Nephron progenitor cell (in vitro differentiated cells): Measurements from ENCODE around the gene SKA3.

Source experiments
- DNase-seq: peaks from one replicate; pipeline ENCODE4 v3.0.0; 2021
- H3K27ac Mint-ChIP-seq: 2 replicates; pipeline ENCODE4 v1.8.0; 2021; ENCODE audit warnings: mild to moderate bottlenecking, moderate library complexity, mixed read lengths
- H3K27me3 Mint-ChIP-seq: 2 replicates; pipeline ENCODE4 v1.8.0; 2021; ENCODE audit warnings: mild to moderate bottlenecking, low read depth, mixed read lengths; ENCODE audit not compliant: poor library complexity
- H3K36me3 Mint-ChIP-seq: 2 replicates; pipeline ENCODE4 v1.8.0; 2021; ENCODE audit warnings: low read depth, mixed read lengths
- H3K4me1 Mint-ChIP-seq: 2 replicates; pipeline ENCODE4 v1.8.0; 2021; ENCODE audit warnings: mixed read lengths
- H3K4me3 Mint-ChIP-seq: 2 replicates; pipeline ENCODE4 v1.8.0; 2021; ENCODE audit warnings: mild to moderate bottlenecking, moderate library complexity, mixed read lengths
- H3K9me3 Mint-ChIP-seq: 2 replicates; pipeline ENCODE4 v1.8.0; 2021; ENCODE audit warnings: mild to moderate bottlenecking, moderate library complexity, mixed read lengths
- TF ChIP-seq, protein P1 (sequence below): fragments of 200-600 bp; sonication (generic); IDR thresholded peaks from 2 replicates; pipeline ENCODE4 v1.5.0; 2021; ENCODE audit warnings: antibody characterized with exemption

Gene SKA3

DNA sequence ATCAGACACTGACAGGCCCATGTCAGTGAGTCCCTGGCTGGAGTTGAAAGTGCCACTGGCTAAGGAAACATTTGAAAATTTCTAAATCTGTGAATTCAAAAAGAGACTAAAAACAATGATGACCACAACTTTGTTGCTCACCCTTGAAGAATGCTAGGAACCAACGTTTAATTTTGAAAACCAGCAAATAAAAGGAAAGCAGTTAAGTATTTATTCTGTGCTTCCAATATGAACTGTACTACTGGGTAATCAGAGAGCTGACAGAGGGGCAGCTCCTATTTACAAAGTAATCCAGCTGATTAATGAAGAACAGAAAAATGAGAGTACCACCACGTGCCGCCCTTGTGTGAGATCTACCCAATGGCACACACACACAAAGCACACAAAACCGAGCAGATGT is 70.3 kb downstream of the SKA3 start:
- peak overlapping the region; percentile 59 for H3K27ac Mint-ChIP-seq
- H3K9me3 Mint-ChIP-seq = peaks cover 9% of the 10 kb centered on the region
- no peak for DNase-seq
- no peaks in the 10 kb centered on the region for H3K4me1 Mint-ChIP-seq
- TF ChIP-seq, protein P1, sequence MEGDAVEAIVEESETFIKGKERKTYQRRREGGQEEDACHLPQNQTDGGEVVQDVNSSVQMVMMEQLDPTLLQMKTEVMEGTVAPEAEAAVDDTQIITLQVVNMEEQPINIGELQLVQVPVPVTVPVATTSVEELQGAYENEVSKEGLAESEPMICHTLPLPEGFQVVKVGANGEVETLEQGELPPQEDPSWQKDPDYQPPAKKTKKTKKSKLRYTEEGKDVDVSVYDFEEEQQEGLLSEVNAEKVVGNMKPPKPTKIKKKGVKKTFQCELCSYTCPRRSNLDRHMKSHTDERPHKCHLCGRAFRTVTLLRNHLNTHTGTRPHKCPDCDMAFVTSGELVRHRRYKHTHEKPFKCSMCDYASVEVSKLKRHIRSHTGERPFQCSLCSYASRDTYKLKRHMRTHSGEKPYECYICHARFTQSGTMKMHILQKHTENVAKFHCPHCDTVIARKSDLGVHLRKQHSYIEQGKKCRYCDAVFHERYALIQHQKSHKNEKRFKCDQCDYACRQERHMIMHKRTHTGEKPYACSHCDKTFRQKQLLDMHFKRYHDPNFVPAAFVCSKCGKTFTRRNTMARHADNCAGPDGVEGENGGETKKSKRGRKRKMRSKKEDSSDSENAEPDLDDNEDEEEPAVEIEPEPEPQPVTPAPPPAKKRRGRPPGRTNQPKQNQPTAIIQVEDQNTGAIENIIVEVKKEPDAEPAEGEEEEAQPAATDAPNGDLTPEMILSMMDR = no peak
- peaks cover 8% of the 10 kb centered on the region for H3K27me3 Mint-ChIP-seq
- no peak overlapping the region for H3K4me3 Mint-ChIP-seq
- no peaks in the 10 kb centered on the region for H3K36me3 Mint-ChIP-seq

DNA sequence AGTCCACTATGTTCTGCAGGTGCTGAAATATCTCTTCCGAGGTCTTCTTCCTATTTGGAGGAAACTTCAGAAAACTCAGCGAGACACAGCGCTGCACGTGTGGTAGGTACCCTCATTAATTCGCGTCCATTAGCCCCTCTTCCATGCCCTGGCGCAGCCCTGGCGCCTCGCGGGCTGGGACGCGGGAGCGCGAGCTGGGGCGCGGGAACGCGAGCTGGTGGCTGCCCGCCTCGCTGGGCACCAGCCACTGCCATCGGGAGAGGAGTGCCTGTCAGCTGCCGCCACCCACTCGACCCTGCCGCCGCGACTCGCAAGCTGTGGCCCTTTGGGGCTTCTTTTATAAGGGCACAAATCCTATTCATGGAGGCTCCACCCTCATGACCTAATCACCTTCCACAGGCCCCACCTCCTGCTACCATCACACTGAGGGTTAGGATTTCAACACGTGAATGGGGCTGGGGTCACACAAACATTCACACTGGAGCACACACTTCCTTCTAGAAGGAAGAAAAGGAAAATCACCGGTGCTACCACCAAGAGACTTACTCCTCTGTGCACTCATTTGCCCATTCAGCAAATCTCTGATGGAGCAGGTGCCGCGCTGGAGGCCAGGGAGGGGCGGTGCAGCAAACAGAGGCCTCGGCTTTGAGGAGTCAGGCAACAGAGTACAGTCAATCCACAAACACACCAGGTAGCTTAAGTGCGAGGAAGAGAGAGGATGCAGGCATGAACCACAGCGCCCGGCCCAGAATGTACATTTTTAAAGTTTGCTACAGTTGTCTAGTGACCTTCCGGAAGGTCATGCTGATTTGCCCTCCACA is 71.9 kb downstream of the SKA3 start:
- Mint-ChIP-seq H3K4me1 (no peaks in the 10 kb centered on the region), H3K9me3 (peaks cover 9% of the 10 kb centered on the region), H3K27me3 (peaks cover 11% of the 10 kb centered on the region), H3K27ac (no peak overlapping the region), H3K4me3 (no peak overlapping the region), H3K36me3 (no peaks in the 10 kb centered on the region)
- no peak for DNase-seq
- TF ChIP-seq, protein P1 = no peak
